Endothelial cell (in vitro differentiated cells): Measurements from ENCODE around the gene TSPAN31. TPM values are rescaled to one million over a fixed set of nuclear protein-coding genes. Genes with fewer than 3 reads are reported as not detected.
"Not testable (repeated sequence)": the region's sequence is repeated elsewhere in the genome, so short reads cannot be mapped to it uniquely, and the experiment has no call there.

Experiments
- DNase-seq: peaks from one replicate; pipeline ENCODE4 v3.0.0; 2021; ENCODE audit warnings: low spot score
- H3K27ac Mint-ChIP-seq: one replicate; pipeline ENCODE4 v1.8.0; 2021; ENCODE audit warnings: mixed read lengths, inconsistent platforms; ENCODE audit not compliant: unreplicated experiment
- H3K27me3 Mint-ChIP-seq: one replicate; pipeline ENCODE4 v1.8.0; 2021; ENCODE audit warnings: mild to moderate bottlenecking, moderate library complexity, mixed read lengths, inconsistent platforms; ENCODE audit not compliant: unreplicated experiment
- H3K36me3 Mint-ChIP-seq: one replicate; pipeline ENCODE4 v1.8.0; 2021; ENCODE audit warnings: mild to moderate bottlenecking, low read depth, mixed read lengths, inconsistent platforms; ENCODE audit not compliant: unreplicated experiment
- H3K4me1 Mint-ChIP-seq: one replicate; pipeline ENCODE4 v1.8.0; 2021; ENCODE audit warnings: mild to moderate bottlenecking, mixed read lengths, inconsistent platforms; ENCODE audit not compliant: unreplicated experiment
- H3K4me3 Mint-ChIP-seq: one replicate; pipeline ENCODE4 v1.8.0; 2021; ENCODE audit warnings: mild to moderate bottlenecking, mixed read lengths, inconsistent platforms; ENCODE audit not compliant: unreplicated experiment
- H3K9me3 Mint-ChIP-seq: one replicate; pipeline ENCODE4 v1.8.0; 2021; ENCODE audit warnings: mixed read lengths, inconsistent platforms; ENCODE audit not compliant: unreplicated experiment
- total RNA-seq: library from RNA; stranded (reverse); fragmentation: NEBNext Ultra II Directional; extraction: Animal tissue kit (Norgen Biotek cat#: 25700); gene quantifications from one replicate; pipeline ENCODE4 v1.2.1, GENCODE V29; 2021; ENCODE audit not compliant: unreplicated experiment
- TF ChIP-seq, protein P1 (sequence below): fragments of 200-600 bp; sonication (generic); IDR thresholded peaks from one replicate; pipeline ENCODE4 v1.5.0; 2021; ENCODE audit warnings: antibody characterized with exemption; ENCODE audit not compliant: unreplicated experiment

The TSPAN31 gene
- total RNA-seq, 1 donor from 2014 or later: 21.8 TPM

DNA sequence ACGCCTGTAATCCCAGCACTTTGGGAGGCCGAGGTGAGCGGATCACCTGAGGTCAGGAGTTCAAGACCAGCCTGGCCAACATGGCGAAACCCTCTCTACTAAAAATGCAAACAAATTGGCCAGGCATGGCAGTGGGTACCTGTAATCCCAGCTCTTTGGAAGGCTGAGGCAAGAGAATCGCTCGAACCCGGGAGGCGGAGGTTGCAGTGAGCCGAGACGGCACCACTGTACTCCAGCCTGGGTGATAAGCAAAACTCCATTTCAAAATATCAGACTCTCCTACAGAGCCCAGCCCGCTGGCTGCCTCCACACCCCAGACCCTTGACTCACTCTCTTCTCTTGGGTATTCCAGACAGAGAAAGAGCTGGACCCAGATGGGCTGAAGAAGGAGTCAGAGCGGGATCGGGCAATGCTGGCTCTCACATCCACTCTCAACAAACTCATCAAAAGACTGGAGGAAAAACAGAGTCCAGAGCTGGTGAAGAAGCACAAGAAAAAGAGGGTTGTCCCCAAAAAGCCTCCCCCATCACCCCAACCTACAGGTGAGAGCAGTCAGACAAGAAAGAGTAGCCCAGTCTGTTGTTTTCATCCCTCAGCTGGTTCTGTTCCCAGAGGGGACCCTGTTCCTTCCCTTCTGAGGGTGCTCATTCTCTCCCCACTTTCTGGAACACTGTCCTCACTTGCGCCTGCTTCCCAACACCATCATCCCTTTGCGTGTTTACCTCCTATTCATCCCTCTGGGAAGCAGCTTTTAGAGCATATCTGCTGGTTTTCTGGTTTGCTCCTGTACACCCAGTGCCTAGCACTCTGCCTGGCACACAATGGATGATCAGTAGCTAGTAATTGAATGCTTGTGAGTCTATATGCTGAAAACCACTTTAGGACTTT is 26.0 kb upstream of the TSPAN31 start:
- Mint-ChIP-seq H3K36me3 (peaks cover 42% of the 10 kb centered on the region), H3K27ac (no peak overlapping the region), H3K4me1 (peaks cover 15% of the 10 kb centered on the region), H3K27me3 (peaks cover 9% of the 10 kb centered on the region), H3K9me3 (no peaks in the 10 kb centered on the region), H3K4me3 (no peak overlapping the region)
- TF ChIP-seq, protein P1, sequence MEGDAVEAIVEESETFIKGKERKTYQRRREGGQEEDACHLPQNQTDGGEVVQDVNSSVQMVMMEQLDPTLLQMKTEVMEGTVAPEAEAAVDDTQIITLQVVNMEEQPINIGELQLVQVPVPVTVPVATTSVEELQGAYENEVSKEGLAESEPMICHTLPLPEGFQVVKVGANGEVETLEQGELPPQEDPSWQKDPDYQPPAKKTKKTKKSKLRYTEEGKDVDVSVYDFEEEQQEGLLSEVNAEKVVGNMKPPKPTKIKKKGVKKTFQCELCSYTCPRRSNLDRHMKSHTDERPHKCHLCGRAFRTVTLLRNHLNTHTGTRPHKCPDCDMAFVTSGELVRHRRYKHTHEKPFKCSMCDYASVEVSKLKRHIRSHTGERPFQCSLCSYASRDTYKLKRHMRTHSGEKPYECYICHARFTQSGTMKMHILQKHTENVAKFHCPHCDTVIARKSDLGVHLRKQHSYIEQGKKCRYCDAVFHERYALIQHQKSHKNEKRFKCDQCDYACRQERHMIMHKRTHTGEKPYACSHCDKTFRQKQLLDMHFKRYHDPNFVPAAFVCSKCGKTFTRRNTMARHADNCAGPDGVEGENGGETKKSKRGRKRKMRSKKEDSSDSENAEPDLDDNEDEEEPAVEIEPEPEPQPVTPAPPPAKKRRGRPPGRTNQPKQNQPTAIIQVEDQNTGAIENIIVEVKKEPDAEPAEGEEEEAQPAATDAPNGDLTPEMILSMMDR: no peak
- no peak for DNase-seq

- H3K27me3 Mint-ChIP-seq: peaks cover 14% of the 10 kb centered on the region
- TF ChIP-seq, protein P1: no peak
- DNase-seq: no peak
- peaks cover 19% of the 10 kb centered on the region for H3K4me1 Mint-ChIP-seq
- H3K36me3 Mint-ChIP-seq: peaks cover 45% of the 10 kb centered on the region
- peak overlapping the region; percentile 8 for H3K27ac Mint-ChIP-seq
- peak overlapping the region; percentile 66 for H3K4me3 Mint-ChIP-seq
- no peaks in the 10 kb centered on the region for H3K9me3 Mint-ChIP-seq
These were observed 24.8 kb upstream of the TSPAN31 start for GRCh38 chr12:57719777-57720605.

GRCh38 chr12:57720606-57721595 is 23.9 kb upstream of the TSPAN31 start:
- Mint-ChIP-seq H3K9me3 (no peaks in the 10 kb centered on the region), H3K4me3 (no peak overlapping the region), H3K4me1 (peaks cover 19% of the 10 kb centered on the region), H3K27me3 (peaks cover 16% of the 10 kb centered on the region), H3K36me3 (peaks cover 42% of the 10 kb centered on the region), H3K27ac (no peak overlapping the region)
- TF ChIP-seq, protein P1: no peak
- DNase-seq: no peak

DNA sequence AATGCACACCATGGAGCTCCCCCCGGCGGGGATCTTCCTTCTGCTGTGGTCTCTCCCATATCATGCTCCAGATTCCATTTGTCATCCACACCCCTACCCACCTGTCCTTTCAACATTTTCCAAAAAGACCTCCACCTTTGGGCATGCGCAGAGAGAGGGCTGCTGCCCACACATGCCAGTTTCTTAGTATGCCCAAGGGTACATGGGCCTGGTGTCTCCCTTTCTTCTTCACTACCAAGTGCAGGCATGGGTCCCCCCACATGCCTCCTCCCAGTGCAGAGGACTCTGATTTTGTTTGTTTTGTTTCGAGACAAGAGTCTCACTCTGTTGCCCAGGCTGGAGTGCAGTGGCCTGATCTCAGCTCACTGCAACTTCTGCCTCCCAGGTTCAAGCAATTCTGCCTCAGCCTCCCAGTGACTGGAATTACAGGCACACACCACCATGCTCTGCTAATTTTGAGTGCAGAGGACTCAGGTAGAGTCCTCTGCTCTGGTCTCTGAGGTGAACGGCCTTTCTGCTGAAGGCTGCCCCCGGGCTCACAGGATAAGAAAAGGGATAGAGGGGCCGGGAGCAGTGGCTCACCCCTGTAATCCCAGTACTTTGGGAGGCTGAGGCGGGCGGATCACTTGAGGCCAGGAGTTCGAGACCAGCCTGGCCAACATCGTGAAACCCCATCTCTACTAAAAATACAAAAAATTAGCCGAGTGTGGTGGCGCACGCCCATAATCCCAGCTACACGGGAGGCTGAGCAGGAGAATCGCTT is 22.8 kb upstream of the TSPAN31 start:
- not testable (repeated sequence) for DNase-seq, H3K9me3 Mint-ChIP-seq, H3K27ac Mint-ChIP-seq
- Mint-ChIP-seq H3K4me3 (peak overlapping the region; percentile 4), H3K27me3 (peaks cover 16% of the 10 kb centered on the region), H3K4me1 (peaks cover 22% of the 10 kb centered on the region), H3K36me3 (peaks cover 41% of the 10 kb centered on the region)
